Measurements from ENCODE around the gene GIGYF2.

DNA sequence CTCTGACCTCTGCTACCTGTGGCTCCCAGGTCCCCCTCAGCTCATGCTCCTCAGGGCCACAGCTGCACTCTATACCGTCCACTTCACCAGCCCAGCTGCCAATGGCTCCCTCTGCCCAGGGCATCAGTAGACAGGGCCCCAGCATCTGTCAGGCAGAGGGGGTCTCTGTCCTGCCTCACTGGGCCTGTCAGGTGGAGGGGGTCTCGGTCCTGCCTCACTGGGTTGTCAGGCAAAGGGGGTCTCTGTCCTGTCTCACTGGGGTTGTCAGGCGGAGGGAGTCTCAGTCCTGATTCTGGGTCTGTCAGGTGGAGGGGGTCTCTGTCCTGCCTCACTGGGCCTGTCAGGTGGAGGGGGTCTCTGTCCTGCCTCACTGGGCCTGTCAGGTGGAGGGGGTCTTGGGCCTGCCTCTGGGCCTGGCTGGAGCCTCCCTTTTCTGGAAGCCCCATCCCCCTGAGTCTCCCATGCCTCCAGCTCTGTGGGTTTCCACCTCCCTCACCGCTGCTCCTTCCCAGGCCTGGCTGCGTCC is 192.8 kb downstream of the GIGYF2 start:
- TF ChIP-seq, protein P1, sequence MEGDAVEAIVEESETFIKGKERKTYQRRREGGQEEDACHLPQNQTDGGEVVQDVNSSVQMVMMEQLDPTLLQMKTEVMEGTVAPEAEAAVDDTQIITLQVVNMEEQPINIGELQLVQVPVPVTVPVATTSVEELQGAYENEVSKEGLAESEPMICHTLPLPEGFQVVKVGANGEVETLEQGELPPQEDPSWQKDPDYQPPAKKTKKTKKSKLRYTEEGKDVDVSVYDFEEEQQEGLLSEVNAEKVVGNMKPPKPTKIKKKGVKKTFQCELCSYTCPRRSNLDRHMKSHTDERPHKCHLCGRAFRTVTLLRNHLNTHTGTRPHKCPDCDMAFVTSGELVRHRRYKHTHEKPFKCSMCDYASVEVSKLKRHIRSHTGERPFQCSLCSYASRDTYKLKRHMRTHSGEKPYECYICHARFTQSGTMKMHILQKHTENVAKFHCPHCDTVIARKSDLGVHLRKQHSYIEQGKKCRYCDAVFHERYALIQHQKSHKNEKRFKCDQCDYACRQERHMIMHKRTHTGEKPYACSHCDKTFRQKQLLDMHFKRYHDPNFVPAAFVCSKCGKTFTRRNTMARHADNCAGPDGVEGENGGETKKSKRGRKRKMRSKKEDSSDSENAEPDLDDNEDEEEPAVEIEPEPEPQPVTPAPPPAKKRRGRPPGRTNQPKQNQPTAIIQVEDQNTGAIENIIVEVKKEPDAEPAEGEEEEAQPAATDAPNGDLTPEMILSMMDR (conservative IDR thresholded peaks at IDR 0.05 in 1 of 2, IDR thresholded peaks at IDR 0.05 in 1 of 2; ENCODE audit: extremely low read depth in 1 of 2, insufficient read depth in 1 of 2, low read depth in 1 of 2, low read length in 2 of 2) = no peak
- TF ChIP-seq EZH2 (IDR thresholded peaks at IDR 0.05; ENCODE audit: borderline replicate concordance, low read length) = no peak
